NB4 (cell line): ENCODE results near the gene TMEM238.

Experiments used
- CTCF ChIP-seq: IDR thresholded peaks from one replicate; pipeline ENCODE4 v1.5.1; 2012; ENCODE audit warnings: low read depth, low read length
- POLR2A ChIP-seq: IDR thresholded peaks from 2 replicates; pipeline ENCODE4 v1.6.1; 2011; ENCODE audit warnings: mild to moderate bottlenecking; ENCODE audit not compliant: insufficient read length; ENCODE audit errors: extremely low read depth

GRCh38 chr19:55389386-55390317 lies 5.6 kb upstream of the TMEM238 start:
- TF ChIP-seq POLR2A (no peak), CTCF (no peak)
